ENCODE data around the gene RAB44. TPM values are rescaled to one million over a fixed set of nuclear protein-coding genes. Genes with fewer than 3 reads are reported as not detected.

The RAB44 gene
- total and polyA plus RNA-seq, 9 of the 15 experiments (the other 6 are each of a cell fraction or from before 2014, with no cell fraction given), result not detected

GRCh38 chr6:36701401-36701991 is 3.9 kb downstream of the RAB44 start (continued):
- TF ChIP-seq CHD7 (IDR thresholded peaks at IDR 0.05; ENCODE audit: low read depth, low read length), result no peak
- TF ChIP-seq CTBP1 (IDR thresholded peaks at IDR 0.05; ENCODE audit: borderline replicate concordance), result 0 out of 2 replicates have a peak, but pooled peaks have one; percentile 24
- TF ChIP-seq CUX1 (CRISPR knock-in tag; IDR thresholded peaks at IDR 0.05), result no peak
- no peak for TF ChIP-seq SRF (CRISPR knock-in tag; IDR thresholded peaks at IDR 0.05)
- TF ChIP-seq RAD21 (CRISPR knock-in tag; conservative IDR thresholded peaks at IDR 0.05 in 1 of 2, IDR thresholded peaks at IDR 0.05 in 1 of 2), result peak; percentile 33 to 78
- no peak for TF ChIP-seq CBFB (CRISPR knock-in tag; IDR thresholded peaks at IDR 0.05)
- TF ChIP-seq MIER1 (IDR thresholded peaks at IDR 0.05; ENCODE audit: low read depth), result no peak
- no peak for TF ChIP-seq POLR3A (IDR thresholded peaks at IDR 0.05; ENCODE audit: borderline replicate concordance, extremely low read depth, insufficient read depth, insufficient read length)
- TF ChIP-seq LEF1 (IDR thresholded peaks at IDR 0.05), result no peak
- TF ChIP-seq RBM25 (IDR thresholded peaks at IDR 0.05; ENCODE audit: low read depth, low read length, severe bottlenecking), result peak; percentile 85
- no peak for TF ChIP-seq ZNF197 (CRISPR knock-in tag; IDR thresholded peaks at IDR 0.05; ENCODE audit: low read depth)

Measured in K562 (cell line).